Measurements from ENCODE around the gene RIOX2. TPM values are rescaled to one million over a fixed set of nuclear protein-coding genes. Genes with fewer than 3 reads are reported as not detected.
"Not testable (repeated sequence)": the region's sequence is repeated elsewhere in the genome, so short reads cannot be mapped to it uniquely, and the experiment has no call there.

Gene RIOX2
- 84.1 and 87.7 TPM in 2 replicates for total RNA-seq

GRCh38 chr3:97971679-97972567 is at the start of gene RIOX2:
Gene RIOX2 (minus strand): TSS chr3:97972431. CDS start chr3:97967593, 4,838 bp downstream.
- H3K27me3 Mint-ChIP-seq, result no peaks in the 10 kb centered on the region
- peak; percentile 94 for DNase-seq
- H3K4me1 Mint-ChIP-seq, result peaks cover 76% of the 10 kb centered on the region
- intact Hi-C loops (cut with micrococcal nuclease), result loop anchor here (1.0 to 5.0 kb wide), 9 partner anchors 10 to 550 kb away; partner anchors contain the start of genes ARL6 and CLDND1
- H3K36me3 Mint-ChIP-seq (ENCODE audit: low read depth), result peaks cover 14% of the 10 kb centered on the region
- peaks cover 5% of the 10 kb centered on the region for H3K9me3 Mint-ChIP-seq
- peak within 1 kb of the TSS; percentile 94 for H3K4me3 Mint-ChIP-seq
- peak within 1 kb of the TSS; percentile 99 for H3K27ac Mint-ChIP-seq

GRCh38 chr3:98020412-98020811 is 48.2 kb upstream of the RIOX2 start:
- DNase-seq, result no peak
- H3K4me1 Mint-ChIP-seq, result peaks cover 21% of the 10 kb centered on the region
- no peaks in the 10 kb centered on the region for H3K27me3 Mint-ChIP-seq
- H3K4me3 Mint-ChIP-seq, result no peak overlapping the region
- peaks cover 4% of the 10 kb centered on the region for H3K9me3 Mint-ChIP-seq
- H3K36me3 Mint-ChIP-seq (ENCODE audit: low read depth), result peaks cover 2% of the 10 kb centered on the region
- no peak overlapping the region for H3K27ac Mint-ChIP-seq
- intact Hi-C loops (cut with micrococcal nuclease), result no loop called here

DNA sequence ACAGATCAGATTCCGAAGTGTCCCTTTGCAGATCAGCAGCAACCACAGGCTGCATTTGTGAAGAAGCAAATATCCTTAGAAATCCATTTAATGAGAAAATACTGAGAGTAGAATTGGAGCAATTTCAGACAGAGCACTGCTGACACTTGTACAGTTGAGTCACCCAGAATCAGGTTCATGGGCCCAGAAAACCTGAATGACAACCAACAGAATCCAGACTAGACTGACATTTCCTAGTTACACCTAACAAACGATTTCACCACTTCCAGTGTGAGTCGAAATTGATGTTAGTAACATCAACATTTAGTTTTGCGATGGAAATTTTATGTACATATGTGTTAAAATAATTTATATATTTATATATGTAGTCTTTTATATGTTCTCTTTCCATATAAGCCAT is 46.1 kb upstream of the RIOX2 start:
- peaks cover 15% of the 10 kb centered on the region for H3K4me1 Mint-ChIP-seq
- no peaks in the 10 kb centered on the region for H3K27me3 Mint-ChIP-seq
- no peak overlapping the region for H3K4me3 Mint-ChIP-seq
- H3K36me3 Mint-ChIP-seq (ENCODE audit: low read depth), result peaks cover 5% of the 10 kb centered on the region
- DNase-seq, result no peak
- H3K27ac Mint-ChIP-seq, result no peak overlapping the region
- H3K9me3 Mint-ChIP-seq, result peaks cover 6% of the 10 kb centered on the region
- intact Hi-C loops (cut with micrococcal nuclease), result no loop called here

DNA sequence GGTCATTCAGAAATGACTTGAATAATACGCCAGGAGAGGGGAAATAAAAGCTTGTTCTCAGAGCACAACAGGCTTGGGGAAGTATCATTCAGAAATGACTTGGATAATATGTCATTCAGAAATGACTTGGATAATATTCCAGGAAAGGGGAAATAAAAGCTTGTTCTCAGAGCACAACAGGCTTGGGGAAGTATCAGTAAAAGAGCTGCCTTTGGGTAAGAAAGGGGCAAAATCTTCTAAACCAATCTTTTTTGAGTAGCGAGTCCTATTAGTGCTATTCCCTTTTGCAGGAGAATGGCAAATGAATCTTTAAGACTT is 42.0 kb upstream of the RIOX2 start:
- Mint-ChIP-seq H3K4me3 (no peak overlapping the region), H3K27ac (no peak overlapping the region), H3K9me3 (peaks cover 13% of the 10 kb centered on the region), H3K4me1 (peaks cover 14% of the 10 kb centered on the region), H3K36me3 (ENCODE audit: low read depth) (peaks cover 7% of the 10 kb centered on the region), H3K27me3 (no peaks in the 10 kb centered on the region)
- intact Hi-C loops (cut with micrococcal nuclease), result no loop called here
- no peak for DNase-seq

- DNase-seq, result no peak
- H3K27me3 Mint-ChIP-seq, result no peaks in the 10 kb centered on the region
- H3K4me1 Mint-ChIP-seq, result peaks cover 19% of the 10 kb centered on the region
- intact Hi-C loops (cut with micrococcal nuclease), result no loop called here
- peaks cover 13% of the 10 kb centered on the region for H3K9me3 Mint-ChIP-seq
- H3K36me3 Mint-ChIP-seq (ENCODE audit: low read depth), result peaks cover 7% of the 10 kb centered on the region
- H3K27ac Mint-ChIP-seq, result no peak overlapping the region
- H3K4me3 Mint-ChIP-seq, result no peak overlapping the region
Observed at GRCh38 chr3:98013411-98014267, 41.4 kb upstream of the RIOX2 start.

- intact Hi-C loops (cut with micrococcal nuclease), result no loop called here
- no peaks in the 10 kb centered on the region for H3K27me3 Mint-ChIP-seq
- no peak overlapping the region for H3K4me3 Mint-ChIP-seq
- H3K9me3 Mint-ChIP-seq, result peaks cover 13% of the 10 kb centered on the region
- H3K27ac Mint-ChIP-seq, result no peak overlapping the region
- no peak for DNase-seq
- peaks cover 22% of the 10 kb centered on the region for H3K4me1 Mint-ChIP-seq
- peaks cover 7% of the 10 kb centered on the region for H3K36me3 Mint-ChIP-seq (ENCODE audit: low read depth)
Observed at GRCh38 chr3:98012979-98013378, 40.7 kb upstream of the RIOX2 start.

GRCh38 chr3:98010883-98011449 is 38.7 kb upstream of the RIOX2 start:
- intact Hi-C loops (cut with micrococcal nuclease); H3K36me3 Mint-ChIP-seq (ENCODE audit: low read depth); H3K27me3 Mint-ChIP-seq; DNase-seq; H3K4me3 Mint-ChIP-seq; H3K27ac Mint-ChIP-seq: not testable (repeated sequence)
- H3K4me1 Mint-ChIP-seq, result peaks cover 39% of the 10 kb centered on the region
- peaks cover 13% of the 10 kb centered on the region for H3K9me3 Mint-ChIP-seq

GRCh38 chr3:98010194-98010882 is 38.1 kb upstream of the RIOX2 start:
- H3K27ac Mint-ChIP-seq, result no peak overlapping the region
- intact Hi-C loops (cut with micrococcal nuclease), result no loop called here
- no peak overlapping the region for H3K4me3 Mint-ChIP-seq
- peaks cover 7% of the 10 kb centered on the region for H3K36me3 Mint-ChIP-seq (ENCODE audit: low read depth)
- H3K9me3 Mint-ChIP-seq, result peaks cover 8% of the 10 kb centered on the region
- no peaks in the 10 kb centered on the region for H3K27me3 Mint-ChIP-seq
- DNase-seq, result no peak
- peaks cover 34% of the 10 kb centered on the region for H3K4me1 Mint-ChIP-seq

GRCh38 chr3:98008855-98009254 is 36.6 kb upstream of the RIOX2 start:
- Mint-ChIP-seq H3K27ac (no peak overlapping the region), H3K27me3 (no peaks in the 10 kb centered on the region), H3K36me3 (ENCODE audit: low read depth) (peaks cover 6% of the 10 kb centered on the region), H3K4me3 (peak overlapping the region; percentile 15), H3K9me3 (peaks cover 8% of the 10 kb centered on the region), H3K4me1 (peaks cover 43% of the 10 kb centered on the region)
- intact Hi-C loops (cut with micrococcal nuclease), result loop anchor here (5.0 kb wide), 1 partner anchor 37 kb away; the partner anchor contains the start of gene RIOX2
- no peak for DNase-seq

- Mint-ChIP-seq H3K27ac (no peak overlapping the region), H3K4me1 (peaks cover 50% of the 10 kb centered on the region), H3K9me3 (peaks cover under 1% of the 10 kb centered on the region), H3K36me3 (ENCODE audit: low read depth) (peaks cover 3% of the 10 kb centered on the region), H3K4me3 (no peak overlapping the region), H3K27me3 (no peaks in the 10 kb centered on the region)
- DNase-seq, result no peak
- intact Hi-C loops (cut with micrococcal nuclease), result loop anchor here (2.0 to 5.0 kb wide), 2 partner anchors 15 to 33 kb away; partner anchors contain the start of gene RIOX2
Observed at GRCh38 chr3:98005438-98005837, 33.2 kb upstream of the RIOX2 start.

- no peak overlapping the region for H3K27ac Mint-ChIP-seq
- DNase-seq, result no peak
- peaks cover 48% of the 10 kb centered on the region for H3K4me1 Mint-ChIP-seq
- H3K36me3 Mint-ChIP-seq (ENCODE audit: low read depth), result peaks cover 3% of the 10 kb centered on the region
- H3K4me3 Mint-ChIP-seq, result no peak overlapping the region
- H3K9me3 Mint-ChIP-seq, result peaks cover under 1% of the 10 kb centered on the region
- intact Hi-C loops (cut with micrococcal nuclease), result loop anchor here (2.0 to 5.0 kb wide), 2 partner anchors 14 to 32 kb away; partner anchors contain the start of gene RIOX2
- no peaks in the 10 kb centered on the region for H3K27me3 Mint-ChIP-seq
Observed at GRCh38 chr3:98004721-98005120, 32.5 kb upstream of the RIOX2 start.

DNA sequence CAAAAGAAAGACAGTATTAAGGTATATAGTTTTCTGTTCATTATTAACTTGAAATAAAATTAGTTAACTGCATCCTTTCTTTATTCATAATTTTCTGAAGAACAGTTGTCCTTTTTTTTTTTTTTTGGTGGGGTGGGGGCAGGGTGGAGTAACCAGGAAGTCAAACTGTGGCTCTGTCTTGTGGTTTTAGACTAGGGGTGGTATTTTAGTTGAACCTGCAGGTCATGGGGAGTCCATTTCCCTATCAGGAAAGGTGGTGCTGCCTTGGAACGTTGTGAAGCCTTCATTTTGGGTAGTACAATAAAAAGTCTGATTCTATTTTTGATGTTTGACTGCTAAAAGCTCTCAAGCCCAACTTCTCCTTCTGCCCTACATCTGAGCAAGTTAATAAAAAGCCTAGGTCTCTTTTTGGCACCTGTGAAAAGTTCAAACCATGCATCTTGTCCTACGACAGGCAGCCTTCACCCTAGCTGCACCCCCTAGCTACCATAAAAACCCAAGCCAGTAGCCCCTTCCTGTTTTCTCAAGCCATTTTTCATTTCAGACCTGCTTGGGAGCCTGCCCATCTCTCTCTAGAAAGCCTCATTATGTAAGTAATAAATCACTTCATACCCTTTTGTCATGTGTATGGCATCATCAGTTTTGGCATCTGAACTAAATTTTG is 31.2 kb upstream of the RIOX2 start:
- H3K36me3 Mint-ChIP-seq (ENCODE audit: low read depth), result peaks cover 3% of the 10 kb centered on the region
- peak overlapping the region; percentile 10 for H3K4me3 Mint-ChIP-seq
- peak overlapping the region; percentile 76 for H3K27ac Mint-ChIP-seq
- peaks cover 39% of the 10 kb centered on the region for H3K4me1 Mint-ChIP-seq
- intact Hi-C loops (cut with micrococcal nuclease), result no loop called here
- peaks cover 6% of the 10 kb centered on the region for H3K9me3 Mint-ChIP-seq
- DNase-seq, result peak; percentile 70
- no peaks in the 10 kb centered on the region for H3K27me3 Mint-ChIP-seq

DNA sequence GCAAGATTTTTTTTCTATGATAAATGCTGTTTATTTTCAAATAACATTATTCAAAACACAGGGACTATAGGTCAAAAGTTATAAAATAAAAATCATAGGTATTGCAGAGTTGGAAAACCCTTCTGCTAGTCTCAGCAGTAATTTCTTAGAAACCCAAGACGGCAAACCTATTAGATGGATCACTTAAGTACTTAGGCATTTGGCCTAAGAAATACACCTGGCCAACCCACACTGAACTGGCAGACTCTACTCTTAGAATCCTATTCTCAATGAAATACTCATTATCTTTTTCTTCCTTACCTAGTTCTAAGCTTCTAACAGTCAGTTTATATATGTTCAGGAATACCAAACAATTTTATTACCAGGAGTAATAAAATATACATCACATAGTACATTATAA is 30.5 kb upstream of the RIOX2 start:
- H3K36me3 Mint-ChIP-seq (ENCODE audit: low read depth), result peaks cover 3% of the 10 kb centered on the region
- no peaks in the 10 kb centered on the region for H3K27me3 Mint-ChIP-seq
- H3K4me1 Mint-ChIP-seq, result peaks cover 35% of the 10 kb centered on the region
- no peak overlapping the region for H3K27ac Mint-ChIP-seq
- H3K4me3 Mint-ChIP-seq, result no peak overlapping the region
- intact Hi-C loops (cut with micrococcal nuclease), result no loop called here
- no peak for DNase-seq
- peaks cover 6% of the 10 kb centered on the region for H3K9me3 Mint-ChIP-seq

Measured in activated CD4-positive, alpha-beta T cell treated with anti-CD3 and anti-CD28 coated beads, Interleukin-2, amount 10 ng/mL, durations not matched to agents 24 days and 14 days (primary cell).